ENCODE results near the gene GPR162.

GPR162 gene, protein sequence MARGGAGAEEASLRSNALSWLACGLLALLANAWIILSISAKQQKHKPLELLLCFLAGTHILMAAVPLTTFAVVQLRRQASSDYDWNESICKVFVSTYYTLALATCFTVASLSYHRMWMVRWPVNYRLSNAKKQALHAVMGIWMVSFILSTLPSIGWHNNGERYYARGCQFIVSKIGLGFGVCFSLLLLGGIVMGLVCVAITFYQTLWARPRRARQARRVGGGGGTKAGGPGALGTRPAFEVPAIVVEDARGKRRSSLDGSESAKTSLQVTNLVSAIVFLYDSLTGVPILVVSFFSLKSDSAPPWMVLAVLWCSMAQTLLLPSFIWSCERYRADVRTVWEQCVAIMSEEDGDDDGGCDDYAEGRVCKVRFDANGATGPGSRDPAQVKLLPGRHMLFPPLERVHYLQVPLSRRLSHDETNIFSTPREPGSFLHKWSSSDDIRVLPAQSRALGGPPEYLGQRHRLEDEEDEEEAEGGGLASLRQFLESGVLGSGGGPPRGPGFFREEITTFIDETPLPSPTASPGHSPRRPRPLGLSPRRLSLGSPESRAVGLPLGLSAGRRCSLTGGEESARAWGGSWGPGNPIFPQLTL

DNA sequence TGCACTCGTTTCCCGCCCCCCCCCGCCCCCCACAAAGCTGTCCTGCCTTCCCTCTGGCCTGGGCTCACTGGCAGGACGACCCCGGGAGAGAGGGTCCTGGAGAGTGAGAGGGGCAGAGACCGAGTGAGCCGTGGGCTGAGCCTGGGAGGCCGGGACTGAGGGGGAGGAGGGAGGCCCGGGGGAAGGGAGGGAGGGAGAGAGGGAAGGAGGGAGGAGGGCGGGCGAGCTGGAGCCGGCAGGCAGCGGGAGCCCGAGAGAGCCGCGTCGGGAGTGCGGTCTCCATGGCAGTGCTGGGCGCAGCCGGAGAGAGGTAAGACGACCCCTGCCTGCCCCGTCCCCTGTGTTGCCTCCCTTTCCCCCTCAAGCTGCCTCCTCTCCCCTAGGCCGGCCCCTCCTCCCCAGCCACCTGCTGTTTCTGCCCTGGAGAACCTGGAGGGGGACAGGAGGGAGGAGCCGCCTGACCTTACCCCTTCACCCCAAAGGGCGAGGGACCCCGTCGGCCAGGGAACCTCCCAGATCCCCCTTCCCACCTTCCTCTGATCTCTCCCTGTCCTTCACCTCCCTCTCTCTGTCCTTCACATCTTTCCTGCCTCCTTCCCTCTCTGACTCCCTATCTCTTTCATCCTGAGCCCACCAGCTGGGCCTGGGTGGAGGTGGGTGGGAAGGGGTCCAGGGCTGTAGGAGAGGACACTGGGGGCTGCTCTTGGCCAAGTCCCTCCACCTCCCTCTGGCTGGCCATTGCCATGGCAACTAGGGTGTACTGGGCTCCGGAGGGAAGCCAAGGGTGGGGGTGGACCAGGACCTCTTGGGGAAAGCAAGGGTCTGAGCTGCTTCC lies at the start of gene GPR162:
Gene GPR162 (plus strand): TSS at position 231 of the 835 bp plus-strand sequence. CDS start 2,078 bp downstream, outside the sequence.
- peak in 1 of 2 experiments; percentile 19 for DNase-seq

DNA sequence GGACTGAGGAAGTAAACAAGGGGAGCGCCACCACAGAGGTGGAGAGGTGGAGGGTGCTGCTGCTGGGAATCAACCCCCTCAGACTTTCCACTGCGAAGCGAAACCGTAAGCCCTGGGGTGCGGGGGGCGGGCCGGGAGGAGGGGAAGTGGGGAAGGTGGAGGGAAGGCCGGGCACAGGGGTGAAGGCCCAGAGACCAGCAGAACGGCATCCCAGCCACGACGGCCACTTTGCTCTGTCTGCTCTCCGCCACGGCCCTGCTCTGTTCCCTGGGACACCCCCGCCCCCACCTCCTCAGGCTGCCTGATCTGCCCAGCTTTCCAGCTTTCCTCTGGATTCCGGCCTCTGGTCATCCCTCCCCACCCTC lies 49.3 kb upstream of the GPR162 start, which contains the start of gene LAG3:
Gene LAG3 (plus strand): TSS at position 190 of the 365 bp plus-strand sequence. CDS start 333 bp downstream, outside the sequence.
- DNase-seq, result no peak

DNA sequence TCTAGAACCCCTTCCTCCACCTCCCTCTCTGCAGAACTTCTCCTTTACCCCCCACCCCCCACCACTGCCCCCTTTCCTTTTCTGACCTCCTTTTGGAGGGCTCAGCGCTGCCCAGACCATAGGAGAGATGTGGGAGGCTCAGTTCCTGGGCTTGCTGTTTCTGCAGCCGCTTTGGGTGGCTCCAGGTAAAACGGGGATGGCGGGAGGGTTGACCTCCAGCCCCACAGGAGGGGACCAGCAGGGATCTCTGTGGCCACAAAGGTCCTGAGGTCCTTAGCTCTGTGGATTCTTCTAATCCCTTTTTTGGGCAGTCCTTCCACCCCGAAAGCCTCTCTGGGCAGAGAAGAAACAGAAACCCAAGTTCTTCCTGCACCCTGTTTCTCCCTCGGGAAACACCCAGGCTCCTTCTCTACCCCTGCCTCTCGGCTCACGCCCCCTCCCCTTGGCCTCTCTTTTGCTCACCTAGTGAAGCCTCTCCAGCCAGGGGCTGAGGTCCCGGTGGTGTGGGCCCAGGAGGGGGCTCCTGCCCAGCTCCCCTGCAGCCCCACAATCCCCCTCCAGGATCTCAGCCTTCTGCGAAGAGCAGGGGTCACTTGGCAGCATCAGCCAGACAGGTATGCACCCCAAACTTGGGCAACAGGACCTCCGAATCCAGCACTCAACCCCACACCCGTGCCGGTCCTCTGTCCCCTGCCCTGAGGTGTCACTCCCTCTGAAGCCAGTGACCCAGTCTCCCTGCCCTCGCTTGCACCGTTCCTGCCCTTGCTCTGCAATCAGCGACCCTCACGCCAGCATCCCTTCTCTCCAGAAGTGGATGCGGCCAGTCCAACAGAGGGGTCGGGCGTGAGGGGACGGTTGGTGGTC lies 48.7 kb upstream of the GPR162 start:
- DNase-seq, result no peak

DNA sequence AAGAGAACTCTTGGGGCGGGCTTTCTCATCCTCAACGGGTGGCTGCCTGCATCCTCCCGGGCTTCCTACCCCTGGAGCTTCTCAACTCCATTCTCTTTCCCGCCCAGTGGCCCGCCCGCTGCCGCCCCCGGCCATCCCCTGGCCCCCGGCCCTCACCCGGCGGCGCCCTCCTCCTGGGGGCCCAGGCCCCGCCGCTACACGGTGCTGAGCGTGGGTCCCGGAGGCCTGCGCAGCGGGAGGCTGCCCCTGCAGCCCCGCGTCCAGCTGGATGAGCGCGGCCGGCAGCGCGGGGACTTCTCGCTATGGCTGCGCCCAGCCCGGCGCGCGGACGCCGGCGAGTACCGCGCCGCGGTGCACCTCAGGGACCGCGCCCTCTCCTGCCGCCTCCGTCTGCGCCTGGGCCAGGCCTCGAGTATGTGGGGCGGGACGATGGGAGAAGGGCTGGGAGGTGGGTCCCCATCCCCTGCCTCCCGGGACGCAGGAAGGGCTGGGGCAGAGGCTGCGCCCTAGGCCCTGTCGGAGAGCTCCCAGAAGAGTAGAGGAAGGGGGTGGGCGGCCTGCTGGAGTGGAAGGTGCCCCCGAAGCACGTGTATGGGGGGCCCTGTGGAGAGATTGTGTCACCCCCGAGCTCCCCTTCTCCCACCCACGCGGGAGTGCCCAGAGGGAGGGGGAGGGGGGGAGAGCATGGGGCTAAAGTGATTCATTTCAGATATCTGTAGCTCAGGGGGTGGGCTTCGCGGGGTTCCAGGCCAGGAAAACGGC lies 47.9 kb upstream of the GPR162 start:
- no peak for DNase-seq

DNA sequence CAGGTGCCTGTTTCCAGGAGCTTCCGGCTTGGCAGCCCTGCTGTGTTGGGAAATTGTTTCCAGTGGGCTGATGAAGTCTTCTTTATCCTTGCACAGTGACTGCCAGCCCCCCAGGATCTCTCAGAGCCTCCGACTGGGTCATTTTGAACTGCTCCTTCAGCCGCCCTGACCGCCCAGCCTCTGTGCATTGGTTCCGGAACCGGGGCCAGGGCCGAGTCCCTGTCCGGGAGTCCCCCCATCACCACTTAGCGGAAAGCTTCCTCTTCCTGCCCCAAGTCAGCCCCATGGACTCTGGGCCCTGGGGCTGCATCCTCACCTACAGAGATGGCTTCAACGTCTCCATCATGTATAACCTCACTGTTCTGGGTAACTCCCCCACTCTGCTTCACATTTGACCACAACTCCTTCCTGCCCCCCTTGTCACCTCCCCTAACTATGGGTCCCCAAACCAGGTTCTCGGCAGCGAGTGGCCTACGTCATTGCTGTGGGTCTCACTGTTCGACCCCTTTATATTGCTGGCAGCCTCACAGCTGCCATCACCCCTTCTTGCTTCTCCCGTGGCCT lies 47.0 kb upstream of the GPR162 start:
- no peak for DNase-seq

DNA sequence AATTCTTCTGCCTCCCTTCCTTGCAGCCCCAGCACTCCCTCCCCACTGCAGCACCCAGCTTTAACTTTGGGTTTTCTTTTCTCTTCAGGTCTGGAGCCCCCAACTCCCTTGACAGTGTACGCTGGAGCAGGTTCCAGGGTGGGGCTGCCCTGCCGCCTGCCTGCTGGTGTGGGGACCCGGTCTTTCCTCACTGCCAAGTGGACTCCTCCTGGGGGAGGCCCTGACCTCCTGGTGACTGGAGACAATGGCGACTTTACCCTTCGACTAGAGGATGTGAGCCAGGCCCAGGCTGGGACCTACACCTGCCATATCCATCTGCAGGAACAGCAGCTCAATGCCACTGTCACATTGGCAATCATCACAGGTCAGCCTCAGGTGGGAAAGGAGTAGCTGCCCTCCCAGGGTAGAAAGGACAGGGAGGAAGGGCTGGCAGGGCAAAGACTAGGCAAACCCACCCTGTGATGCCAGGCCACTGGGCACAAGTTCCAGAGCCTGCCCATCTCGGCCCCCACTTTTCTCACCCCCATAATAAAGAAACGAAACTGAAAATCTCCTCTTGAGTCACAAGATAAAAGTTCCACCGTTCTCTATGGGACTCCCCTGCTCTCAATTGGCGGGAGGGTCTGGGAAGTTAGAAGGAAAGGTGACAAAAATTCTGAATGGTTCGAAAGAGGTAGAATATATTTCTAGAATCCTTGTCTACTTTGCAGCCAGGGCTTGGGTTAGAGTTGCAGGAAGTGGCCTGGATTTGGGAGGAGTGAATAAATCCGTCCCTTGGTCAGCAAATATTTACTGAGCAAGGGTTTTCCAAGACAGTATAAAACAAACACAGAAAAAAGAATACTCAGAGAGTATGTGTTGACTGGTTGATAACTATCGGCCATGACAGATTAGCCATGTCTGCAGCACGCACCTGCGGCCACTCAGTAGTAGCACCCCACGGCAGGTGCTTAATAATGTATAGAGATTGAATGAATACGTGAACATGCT lies 46.1 kb upstream of the GPR162 start:
- no peak for DNase-seq

DNA sequence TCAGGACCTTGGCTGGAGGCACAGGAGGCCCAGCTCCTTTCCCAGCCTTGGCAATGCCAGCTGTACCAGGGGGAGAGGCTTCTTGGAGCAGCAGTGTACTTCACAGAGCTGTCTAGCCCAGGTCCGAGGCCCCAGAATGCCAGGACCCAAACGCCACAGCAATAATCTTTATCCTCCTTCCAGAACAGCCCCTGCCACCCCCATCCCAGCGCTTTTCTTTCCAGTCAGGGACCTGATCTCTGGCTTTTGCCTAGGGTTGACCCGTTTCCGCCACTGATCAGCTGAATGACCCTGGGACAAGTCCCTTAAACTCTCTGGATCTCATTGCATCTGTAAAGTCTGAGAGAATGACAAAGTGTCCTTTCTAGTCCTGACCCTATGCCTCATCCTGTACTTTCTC lies 44.2 kb upstream of the GPR162 start:
- no peak for DNase-seq

DNA sequence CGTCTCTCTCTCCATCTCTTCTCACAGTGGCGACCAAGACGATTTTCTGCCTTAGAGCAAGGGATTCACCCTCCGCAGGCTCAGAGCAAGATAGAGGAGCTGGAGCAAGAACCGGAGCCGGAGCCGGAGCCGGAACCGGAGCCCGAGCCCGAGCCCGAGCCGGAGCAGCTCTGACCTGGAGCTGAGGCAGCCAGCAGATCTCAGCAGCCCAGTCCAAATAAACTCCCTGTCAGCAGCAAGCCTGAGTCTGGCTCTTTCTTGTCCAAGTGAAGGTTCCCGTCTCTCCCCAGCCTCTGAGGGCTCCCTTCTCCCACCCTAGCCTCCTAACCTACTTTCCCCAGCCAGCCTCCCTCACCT lies 43.4 kb upstream of the GPR162 start:
- no peak for DNase-seq

DNA sequence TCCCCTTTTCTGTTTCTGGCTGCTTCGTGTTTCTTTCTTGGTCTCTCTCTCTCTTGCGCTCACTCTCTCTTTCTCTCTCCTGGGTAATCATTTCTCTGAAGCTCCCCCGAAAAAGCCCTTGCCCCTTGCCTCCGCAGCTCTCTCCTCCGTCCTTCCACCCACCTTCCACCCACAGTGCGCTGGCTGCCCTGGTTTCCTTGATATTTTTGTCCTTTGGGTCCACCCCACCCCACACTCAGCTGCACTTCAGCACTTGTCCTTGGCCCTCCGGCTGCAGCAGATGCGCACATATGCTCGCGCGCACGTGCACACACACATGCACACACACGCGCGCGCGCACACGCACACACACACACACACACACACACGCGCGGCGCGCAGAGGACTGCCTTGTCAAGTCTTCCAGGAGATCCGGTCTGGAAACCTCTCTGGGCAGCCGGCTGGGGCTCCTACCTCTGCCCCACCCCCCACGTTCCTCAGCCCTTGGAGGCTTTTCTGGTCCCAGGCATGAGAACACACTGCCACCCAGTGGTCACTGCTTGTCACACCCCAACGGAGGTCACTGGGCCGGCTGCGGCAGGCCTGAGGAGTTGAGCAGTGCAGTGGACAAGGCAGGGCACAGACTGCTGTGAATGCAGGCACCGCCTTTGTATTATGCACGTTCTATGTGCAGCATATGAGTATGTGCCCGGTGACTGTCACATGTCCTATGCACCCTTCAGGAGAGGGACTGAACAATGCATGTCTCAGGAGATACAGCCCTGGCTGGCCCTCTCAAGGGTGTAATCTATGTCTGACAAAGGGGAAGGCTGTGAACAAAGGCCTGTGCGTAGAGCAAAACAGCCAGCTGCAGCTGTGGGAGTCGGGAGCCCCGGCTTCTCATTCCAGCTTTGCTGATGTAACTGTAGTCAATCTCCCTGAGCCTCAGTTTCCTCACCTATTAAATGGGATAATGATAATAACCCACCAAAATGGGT lies 42.8 kb upstream of the GPR162 start:
- DNase-seq, result peak; percentile 69 to 78

DNA sequence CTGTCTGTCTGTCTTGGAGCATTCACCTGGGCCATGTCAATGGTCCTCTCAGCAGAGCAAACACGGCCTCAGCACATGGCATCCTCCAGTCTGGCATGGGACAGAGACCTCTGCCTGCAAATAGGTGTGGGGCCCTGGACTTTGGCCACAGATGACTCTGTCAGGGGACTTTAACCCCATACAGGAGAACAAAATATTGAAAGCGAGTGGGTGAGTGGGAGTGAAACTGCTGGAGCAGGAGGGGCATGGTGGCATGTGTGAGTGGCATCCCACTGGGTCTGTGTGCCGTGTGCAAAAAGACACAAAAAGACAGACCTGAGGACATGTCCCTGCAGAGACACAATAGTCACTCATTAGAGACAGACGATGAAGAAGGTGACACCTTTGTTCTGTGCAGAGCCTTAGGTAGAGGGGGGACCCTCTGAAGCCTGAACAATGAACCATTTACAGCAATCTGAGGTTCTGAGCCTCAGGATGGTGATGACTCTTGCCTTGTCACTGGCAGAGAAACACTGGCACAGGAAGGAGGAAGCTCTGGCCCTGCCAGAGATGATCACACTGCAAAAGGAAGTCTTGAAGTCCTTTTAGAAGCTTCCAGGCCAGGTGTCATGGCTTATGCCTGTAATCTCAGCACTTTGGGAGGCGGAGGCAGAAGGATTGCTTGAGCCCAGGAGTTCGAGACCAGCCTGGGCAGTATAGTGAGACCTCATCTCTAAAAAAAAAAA lies 41.8 kb upstream of the GPR162 start:
- DNase-seq, result no peak

DNA sequence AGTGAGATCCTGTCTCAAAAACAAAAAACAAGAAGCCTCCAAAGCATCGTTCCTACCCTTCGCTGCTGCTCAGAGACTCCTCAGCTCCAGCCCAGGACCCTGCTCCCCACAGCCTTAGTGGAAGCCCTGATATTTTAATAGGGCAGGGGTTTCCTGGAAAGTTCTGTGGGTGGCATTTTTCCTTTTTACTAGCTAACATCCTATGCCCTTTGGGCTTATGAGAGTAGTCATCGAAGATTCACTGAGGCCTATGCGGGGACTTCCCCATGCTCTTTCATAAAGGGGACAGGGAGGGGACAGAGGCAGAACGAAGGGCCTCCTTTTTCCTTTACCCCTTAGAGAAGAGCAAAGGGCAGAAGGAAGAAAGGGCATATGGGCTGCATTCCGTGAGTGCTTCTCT lies 41.0 kb upstream of the GPR162 start:
- no peak for DNase-seq

DNA sequence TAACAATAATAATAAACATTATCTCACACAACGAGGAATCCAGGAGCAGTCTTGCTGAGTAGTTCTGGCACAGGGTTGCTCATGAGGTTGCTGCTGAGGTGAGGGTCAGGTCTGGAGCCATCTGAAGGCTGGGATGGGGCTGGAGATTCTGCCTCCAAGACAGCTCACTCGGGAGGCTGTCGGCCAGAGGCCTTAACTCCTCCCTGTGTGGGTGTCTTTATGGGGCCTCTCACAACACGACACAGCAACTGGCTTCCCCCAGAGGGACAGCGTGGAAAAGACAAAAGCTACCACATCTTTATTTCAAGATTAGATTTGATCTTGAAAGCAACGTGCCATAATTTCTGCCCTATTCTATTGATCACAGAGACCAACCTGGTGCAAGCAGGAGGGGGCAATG lies 39.5 kb upstream of the GPR162 start:
- DNase-seq, result no peak

DNA sequence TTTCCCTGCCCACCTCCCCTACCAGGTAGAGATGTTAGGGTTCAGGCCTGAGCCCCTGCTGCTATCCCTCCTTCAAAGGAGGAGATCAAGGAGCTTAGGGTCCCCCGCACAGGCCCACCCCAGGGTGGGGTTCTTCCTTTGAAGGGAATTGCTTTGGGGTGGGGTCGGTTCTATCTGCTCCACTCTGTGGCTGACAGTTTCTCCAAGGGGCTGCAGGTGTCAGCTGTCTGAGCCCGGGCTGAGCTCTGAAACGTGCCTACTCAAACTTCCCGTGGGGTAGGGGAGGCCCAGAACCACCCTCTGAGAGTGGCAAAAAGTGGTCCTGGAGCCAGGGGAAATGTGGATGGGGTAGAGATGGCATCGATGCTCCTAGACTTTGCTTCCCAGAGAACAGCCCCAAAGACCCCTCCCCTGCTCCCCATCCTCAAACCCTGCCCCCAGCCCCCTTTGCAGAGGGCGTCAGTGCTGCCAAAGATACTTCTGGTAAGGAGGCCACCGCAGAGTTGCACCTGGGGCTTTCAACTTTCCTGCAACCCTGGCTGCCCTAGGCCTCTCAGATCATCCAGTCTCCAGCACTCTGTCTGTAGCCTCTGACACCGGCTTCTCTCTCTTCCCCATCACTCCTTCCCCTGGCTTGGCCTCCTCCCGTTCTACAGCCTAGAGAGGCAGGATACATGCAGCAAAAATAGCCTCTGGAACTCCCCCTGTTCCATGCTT lies 38.6 kb upstream of the GPR162 start:
- no peak for DNase-seq

DNA sequence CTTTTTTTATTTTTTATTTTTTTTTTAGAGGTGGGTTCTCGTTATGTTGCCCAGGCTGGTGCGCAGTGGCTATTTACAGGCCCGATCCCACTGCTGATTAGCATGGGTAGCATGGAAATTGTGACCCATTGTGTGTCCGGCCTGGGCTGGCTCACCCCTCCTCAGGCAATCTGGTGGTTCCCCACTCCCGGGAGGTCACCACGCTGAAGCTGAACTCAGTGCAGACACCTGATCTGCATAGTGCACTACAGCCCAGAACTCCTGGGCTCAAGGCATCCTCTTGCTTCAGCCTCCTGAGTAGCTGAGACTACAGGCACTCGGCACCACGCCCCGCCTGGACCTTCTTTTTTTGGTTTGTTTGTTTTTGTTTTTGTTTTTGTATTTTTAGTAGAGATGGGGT lies 37.8 kb upstream of the GPR162 start:
- DNase-seq, result no peak

DNA sequence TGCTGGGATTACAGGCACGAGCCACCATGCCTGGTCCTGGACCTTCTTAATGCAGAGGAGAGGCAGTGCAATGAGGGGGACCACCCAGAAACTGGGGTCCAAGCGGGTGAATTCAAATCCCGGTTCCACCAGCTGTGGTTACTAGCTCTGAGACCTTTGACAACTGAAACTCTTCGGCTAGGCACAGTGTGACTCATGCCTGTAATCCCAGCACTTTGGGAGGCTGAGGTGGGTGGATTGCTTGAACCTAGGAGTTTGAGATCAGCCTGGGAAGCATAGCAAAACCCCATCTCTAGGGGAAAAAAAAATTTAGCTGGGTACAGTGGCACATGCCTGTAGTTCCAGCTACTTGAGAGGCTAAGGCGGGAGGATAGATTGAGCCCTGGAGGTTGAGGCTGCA lies 37.3 kb upstream of the GPR162 start:
- DNase-seq, result no peak

DNA sequence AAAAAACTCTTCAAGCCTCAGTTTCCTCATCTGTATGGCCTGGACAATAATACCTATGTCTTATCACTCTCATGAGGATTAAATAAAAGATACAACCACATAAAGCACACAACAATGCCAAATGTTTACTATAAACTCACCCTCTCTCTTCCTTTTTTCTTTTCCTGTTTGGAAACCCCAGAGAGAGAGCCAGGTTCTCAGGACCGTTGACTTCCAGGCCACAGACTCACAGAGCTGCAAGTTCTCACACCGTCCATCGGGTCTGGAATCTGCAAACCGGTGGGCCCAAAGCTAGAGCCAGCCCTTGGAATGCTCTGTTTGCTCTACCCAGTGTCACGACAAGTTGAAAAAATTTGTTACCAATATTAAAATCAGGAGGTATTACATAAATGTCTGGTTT lies 36.9 kb upstream of the GPR162 start:
- no peak for DNase-seq

DNA sequence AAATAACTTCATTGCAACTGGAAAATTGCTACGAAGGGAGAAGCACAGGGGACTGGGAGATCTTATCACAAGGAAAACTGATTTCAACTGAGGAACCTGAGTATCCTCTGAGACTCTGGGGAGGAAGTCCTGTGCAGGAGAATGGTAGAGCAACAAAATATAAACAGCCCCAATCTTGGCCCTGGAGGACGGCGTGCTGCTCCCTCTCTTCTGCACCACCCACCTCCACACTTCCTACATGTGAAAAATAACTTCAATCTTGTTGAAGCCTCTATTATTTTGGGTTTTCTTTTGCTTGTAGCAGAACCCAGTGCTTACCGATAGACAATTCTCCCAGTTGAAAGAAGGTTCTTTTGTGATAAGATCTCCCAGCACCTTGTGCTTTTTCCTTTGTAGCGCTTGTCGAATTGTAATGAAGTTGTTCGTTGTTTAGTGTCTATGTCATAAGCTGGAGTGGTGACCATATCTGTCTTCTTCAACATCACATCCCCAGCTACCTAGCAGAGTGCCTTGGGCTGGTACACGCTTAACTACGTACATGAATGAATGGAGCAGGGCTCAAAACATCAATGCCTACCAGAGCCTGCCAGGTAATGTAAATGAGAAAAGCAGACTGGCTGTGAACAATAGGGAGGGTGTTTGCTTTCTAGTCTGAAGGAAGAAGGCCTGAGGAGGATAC lies 35.1 kb upstream of the GPR162 start:
- no peak for DNase-seq

Measured in SHP77 (cell line).